ENCODE data around the gene NUDT4. TPM values are rescaled to one million over a fixed set of nuclear protein-coding genes. Genes with fewer than 3 reads are reported as not detected.
"Not testable (repeated sequence)": the region's sequence is repeated elsewhere in the genome, so short reads cannot be mapped to it uniquely, and the experiment has no call there.

NUDT4 gene
- total RNA-seq, 1 experiment from 2014 or later = 24.6 TPM

- DNase-seq (ENCODE audit: low spot score) = no peak
These were observed 50.2 kb downstream of the NUDT4 start for GRCh38 chr12:93427779-93428564.

DNA sequence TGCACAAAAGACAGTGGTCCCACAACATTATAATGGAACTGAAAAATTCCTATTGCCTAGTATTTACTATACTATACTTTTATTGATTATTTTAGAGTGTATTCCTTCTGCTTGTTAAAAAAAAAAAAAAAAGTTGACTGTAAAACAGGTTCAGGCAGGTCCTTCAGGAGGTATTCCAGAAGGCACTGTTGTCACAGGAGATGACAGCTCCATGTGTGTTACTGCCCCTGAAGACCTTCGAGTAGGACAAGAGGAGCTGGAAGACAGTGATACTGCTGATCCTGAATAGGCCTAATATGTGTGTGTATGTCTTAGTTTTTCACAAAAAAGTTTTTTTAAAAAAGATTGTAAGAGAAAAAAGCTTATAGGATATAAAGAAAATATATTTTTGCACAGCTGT, 51.7 kb downstream of the NUDT4 start:
- no peak for DNase-seq (ENCODE audit: low spot score)

- DNase-seq (ENCODE audit: low spot score) = no peak
These were observed 52.1 kb downstream of the NUDT4 start for GRCh38 chr12:93429852-93430251.

DNA sequence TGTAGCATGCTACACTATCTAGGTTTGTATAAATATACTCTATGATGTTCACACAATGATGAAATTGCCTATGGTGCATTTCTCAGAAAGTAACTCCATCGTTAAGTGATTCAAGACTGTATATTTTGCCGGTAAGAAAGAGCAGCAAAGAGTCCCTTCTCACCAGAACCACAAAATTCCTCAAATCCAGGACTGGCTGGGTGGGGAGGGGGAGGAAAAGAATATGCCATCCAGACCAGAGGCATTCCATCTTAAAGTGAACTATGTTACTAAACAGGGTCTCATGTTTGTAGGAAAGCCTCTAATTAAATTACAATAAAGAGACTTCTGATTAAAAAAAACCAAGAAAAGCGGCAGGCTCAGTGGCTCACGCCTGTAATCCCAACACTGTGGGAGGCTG, 52.6 kb downstream of the NUDT4 start:
- DNase-seq (ENCODE audit: low spot score) = no peak

GRCh38 chr12:93432031-93432430, 54.3 kb downstream of the NUDT4 start:
- not testable (repeated sequence) for DNase-seq (ENCODE audit: low spot score)

DNA sequence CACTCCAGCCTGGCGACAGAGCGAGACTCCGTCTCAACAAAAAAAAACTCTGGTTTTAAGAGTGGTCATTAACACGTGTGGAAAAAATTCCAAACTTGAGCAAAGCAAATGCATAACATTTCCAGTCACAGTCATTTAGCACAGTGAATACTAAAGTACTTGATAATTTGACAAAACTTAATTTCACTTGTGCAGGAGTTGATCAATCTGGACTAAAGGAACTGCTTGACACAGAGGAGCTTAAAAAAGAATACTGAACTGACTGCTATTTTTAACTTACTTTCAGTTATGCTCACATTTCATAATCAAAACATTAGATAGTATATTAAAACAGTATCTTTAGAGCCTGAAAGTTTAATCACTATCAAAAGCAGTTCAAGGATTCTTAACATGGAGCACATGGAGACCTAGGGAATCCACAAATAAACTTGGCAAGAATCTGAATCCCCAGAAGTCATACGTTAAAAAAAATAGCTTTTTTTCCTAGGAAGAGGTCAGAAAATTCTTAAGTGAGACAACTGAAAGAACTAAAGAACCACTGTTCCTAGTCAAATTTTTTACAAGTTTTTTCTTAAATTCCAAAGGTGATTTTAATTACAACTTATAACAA, 56.6 kb downstream of the NUDT4 start:
- no peak for DNase-seq (ENCODE audit: low spot score)

- DNase-seq (ENCODE audit: low spot score) = no peak
These were observed 60.7 kb downstream of the NUDT4 start for GRCh38 chr12:93438266-93439050.

DNA sequence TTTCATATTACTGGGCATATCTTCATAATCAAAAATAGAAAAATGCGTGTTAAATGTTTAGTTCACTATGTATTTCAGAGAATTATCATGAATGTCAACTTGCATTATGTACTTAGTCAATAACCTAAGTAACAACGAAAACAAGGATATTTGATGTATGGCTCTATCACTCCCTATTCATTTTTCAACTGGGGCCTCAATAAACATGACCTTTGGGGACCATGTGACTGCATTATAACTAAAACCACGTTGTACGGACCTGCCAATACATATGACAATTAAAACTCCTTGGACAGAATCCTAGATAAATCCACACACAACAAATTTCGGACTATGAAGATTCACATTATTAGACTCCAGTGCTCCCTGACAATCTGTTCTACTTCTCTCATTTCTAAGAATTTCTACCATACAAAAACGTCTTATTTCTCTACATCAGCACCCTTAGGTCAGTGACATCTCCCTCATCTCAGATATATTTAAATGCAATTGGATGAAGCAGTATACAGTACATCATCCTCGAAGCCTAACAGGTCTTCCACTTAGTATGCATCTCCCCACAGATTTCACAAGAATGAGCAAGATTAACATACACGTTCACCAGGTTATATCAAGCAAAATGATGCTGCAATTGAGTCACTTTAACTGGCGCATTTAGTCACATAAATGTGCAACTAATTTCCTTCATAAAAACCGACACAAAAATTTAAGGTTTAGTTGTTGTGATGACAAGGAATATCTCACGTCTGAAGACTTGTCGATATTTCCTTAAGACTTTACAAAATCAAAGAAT, 62.5 kb downstream of the NUDT4 start:
- DNase-seq (ENCODE audit: low spot score) = no peak

DNA sequence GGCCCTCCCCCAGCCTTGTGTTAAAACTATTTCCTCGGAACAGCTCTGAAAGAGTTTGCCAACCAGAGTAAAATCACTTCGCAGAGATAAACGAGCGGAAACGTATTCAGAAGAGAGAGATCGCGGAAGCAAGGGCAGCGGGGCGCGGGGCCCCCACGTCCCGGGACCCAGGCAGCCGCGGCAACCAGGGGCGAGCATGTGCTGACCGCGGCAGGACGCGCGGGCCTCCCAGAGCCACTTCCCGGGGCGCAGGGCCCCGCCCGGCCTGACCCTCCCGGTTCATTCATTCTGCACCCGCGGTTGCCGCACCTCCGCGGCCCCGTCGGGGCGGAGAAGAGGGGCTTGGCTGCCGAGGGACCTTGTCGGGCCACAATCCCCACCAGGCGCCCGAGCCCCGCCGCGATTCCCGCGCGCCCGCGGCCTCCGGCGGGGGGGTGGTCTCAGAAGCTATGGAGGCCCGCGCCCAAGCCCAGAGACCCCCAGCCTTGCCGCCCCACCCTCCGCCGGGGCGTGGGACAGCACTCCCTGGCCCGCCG, 63.4 kb downstream of the NUDT4 start:
- no peak for DNase-seq (ENCODE audit: low spot score)

DNA sequence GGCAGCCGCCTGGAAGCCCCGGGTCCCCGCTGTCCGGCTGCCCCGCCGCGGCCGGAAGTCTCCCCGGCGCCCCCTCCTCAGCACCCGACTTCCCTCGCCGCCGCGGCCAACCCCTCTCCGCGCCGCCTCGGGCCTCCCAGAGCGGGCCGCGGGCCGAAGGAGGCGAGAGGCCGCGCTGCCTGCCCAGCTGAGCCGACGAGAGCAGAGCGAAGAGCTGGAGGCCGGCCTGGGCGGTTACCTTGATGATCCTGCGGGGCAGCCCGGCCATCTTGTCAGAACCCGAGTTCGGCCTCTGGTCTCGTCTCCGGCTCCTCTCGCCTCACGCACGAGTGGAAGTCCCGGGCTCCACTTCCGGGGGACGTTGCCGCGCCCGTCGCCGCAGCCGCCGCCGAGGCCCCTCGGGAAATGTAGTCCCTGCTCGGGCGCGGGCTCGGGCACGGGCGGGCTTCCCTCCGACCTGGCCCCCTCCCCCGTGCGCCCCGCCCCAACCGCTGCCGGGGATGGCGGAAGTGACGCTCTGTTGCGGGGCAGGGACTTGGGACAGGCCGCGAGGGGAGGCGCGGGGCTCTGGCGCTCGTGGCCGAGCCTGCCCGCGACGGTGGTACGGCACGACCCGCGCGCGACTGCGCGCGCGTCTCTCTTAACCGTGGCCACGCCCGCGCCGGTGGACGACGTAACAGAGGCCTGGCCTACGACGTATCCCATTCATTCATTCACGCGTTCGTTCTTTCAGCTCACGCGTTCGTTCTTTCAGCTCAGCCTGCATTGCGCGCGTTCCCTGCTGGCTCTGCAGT, 64.1 kb downstream of the NUDT4 start, which contains the start of gene UBE2N:
TSS of gene UBE2N (minus strand) at position 331 of the 794 bp plus-strand sequence. CDS start at position 268, 63 bp downstream.
- peak; percentile 90 for DNase-seq (ENCODE audit: low spot score)

- DNase-seq (ENCODE audit: low spot score) = no peak
These were observed 65.0 kb downstream of the NUDT4 start for GRCh38 chr12:93442411-93443340.

- DNase-seq (ENCODE audit: low spot score) = no peak
These were observed 65.9 kb downstream of the NUDT4 start for GRCh38 chr12:93443576-93443975.

DNA sequence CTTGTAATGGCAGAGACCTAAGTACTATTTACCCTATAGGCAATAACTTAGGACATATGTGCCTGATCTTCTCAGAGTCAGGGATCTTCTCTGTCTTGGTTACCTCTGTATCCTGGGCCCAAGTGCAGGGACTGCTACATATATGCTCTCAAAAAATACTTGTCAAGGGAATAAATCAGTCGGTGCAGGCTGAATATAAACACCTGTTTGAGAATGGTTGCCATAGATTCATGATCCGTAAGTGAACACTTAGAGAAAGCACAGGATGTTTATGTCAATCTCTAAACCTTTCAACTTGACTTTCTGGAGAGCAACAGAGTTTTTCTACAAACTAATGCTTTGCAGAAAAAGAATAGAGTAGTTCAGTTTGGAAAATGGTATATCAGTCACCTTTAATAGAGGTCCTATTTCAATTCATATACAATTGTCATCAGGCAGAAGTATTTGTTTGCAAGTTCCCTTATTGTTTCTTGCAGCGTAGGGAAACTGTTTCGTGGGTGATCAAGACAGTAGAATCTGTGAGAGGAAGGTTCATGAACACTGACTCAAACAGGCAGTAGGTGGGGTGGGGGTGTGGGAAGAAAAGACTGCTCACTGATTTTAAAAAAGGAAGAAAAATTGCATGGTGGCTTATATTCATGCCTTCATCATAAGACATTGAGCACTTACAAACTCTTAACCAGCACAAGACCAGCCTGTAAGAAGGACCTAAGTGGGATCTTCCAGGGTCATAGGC, 70.0 kb downstream of the NUDT4 start:
- DNase-seq (ENCODE audit: low spot score) = no peak

GRCh38 chr12:93448796-93449195, 71.1 kb downstream of the NUDT4 start:
- DNase-seq (ENCODE audit: low spot score) = no peak

GRCh38 chr12:93449277-93449676, 71.6 kb downstream of the NUDT4 start:
- no peak for DNase-seq (ENCODE audit: low spot score)

GRCh38 chr12:93451423-93452158, 73.9 kb downstream of the NUDT4 start:
- DNase-seq (ENCODE audit: low spot score) = no peak

DNA sequence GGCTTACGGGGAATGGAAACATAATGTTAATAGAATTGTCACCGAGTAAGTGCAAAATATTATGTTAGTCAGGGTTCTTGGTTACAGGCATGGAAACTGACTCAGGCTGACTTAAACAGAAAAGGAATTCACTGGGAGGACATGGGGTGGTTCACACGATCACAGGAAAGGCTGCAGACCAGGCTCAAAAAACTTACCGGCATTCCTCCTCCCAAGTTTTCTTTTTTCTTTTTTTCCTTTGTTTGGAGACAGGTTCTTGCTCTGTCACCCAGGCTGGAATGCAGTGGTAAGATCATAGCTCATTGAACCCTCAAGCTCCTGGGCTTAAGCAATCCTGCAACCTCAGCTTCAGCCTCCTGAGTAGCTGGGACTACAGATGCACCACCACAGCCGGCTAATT, 75.9 kb downstream of the NUDT4 start:
- DNase-seq (ENCODE audit: low spot score) = no peak

GRCh38 chr12:93456077-93456476, 78.4 kb downstream of the NUDT4 start:
- DNase-seq (ENCODE audit: low spot score) = no peak
